Kidney glomerular epithelial cell (primary cell): ENCODE results near the gene PTPRT.

ENCODE experiments used
- DNase-seq: peaks from one replicate; lab custom pipeline; 2025; lab: John Stamatoyannopoulos, UW

The PTPRT gene

GRCh38 chr20:42113236-42113635 is 1076.5 kb downstream of the PTPRT start:
- no peak for DNase-seq

GRCh38 chr20:42112161-42112560 is 1077.5 kb downstream of the PTPRT start:
- DNase-seq, result no peak

- DNase-seq, result no peak
Observed at GRCh38 chr20:42111349-42111748, 1078.4 kb downstream of the PTPRT start.

- no peak for DNase-seq
Observed at GRCh38 chr20:42110301-42110700, 1079.4 kb downstream of the PTPRT start.

- DNase-seq, result no peak
Observed at GRCh38 chr20:42102000-42102399, 1087.7 kb downstream of the PTPRT start.

- no peak for DNase-seq
Observed at GRCh38 chr20:42100137-42100704, 1089.5 kb downstream of the PTPRT start.

- no peak for DNase-seq
Observed at GRCh38 chr20:42099101-42099500, 1090.6 kb downstream of the PTPRT start.

- DNase-seq, result no peak
Observed at GRCh38 chr20:42098418-42098817, 1091.3 kb downstream of the PTPRT start.

- DNase-seq, result no peak
Observed at GRCh38 chr20:42097741-42098140, 1092.0 kb downstream of the PTPRT start.

GRCh38 chr20:42095221-42095620 is 1094.5 kb downstream of the PTPRT start:
- DNase-seq, result no peak

- no peak for DNase-seq
Observed at GRCh38 chr20:42093542-42094440, 1095.9 kb downstream of the PTPRT start.

- DNase-seq, result no peak
Observed at GRCh38 chr20:42093041-42093440, 1096.7 kb downstream of the PTPRT start.

GRCh38 chr20:42085366-42085765 is 1104.3 kb downstream of the PTPRT start:
- no peak for DNase-seq

- DNase-seq, result no peak
Observed at GRCh38 chr20:42083280-42083679, 1106.4 kb downstream of the PTPRT start.

- no peak for DNase-seq
Observed at GRCh38 chr20:42082611-42083010, 1107.1 kb downstream of the PTPRT start.

- no peak for DNase-seq
Observed at GRCh38 chr20:42080956-42081355, 1108.8 kb downstream of the PTPRT start.

- DNase-seq, result no peak
Observed at GRCh38 chr20:42074944-42075343, 1114.8 kb downstream of the PTPRT start.

- no peak for DNase-seq
Observed at GRCh38 chr20:42067596-42067995, 1122.1 kb downstream of the PTPRT start.

GRCh38 chr20:42067174-42067573 is 1122.5 kb downstream of the PTPRT start:
- DNase-seq, result no peak

GRCh38 chr20:42063141-42063540 is 1126.6 kb downstream of the PTPRT start:
- DNase-seq, result no peak

GRCh38 chr20:42053350-42053749 is 1136.4 kb downstream of the PTPRT start:
- DNase-seq, result no peak

GRCh38 chr20:42051921-42052320 is 1137.8 kb downstream of the PTPRT start:
- DNase-seq, result no peak

- DNase-seq, result no peak
Observed at GRCh38 chr20:42046371-42047085, 1143.2 kb downstream of the PTPRT start.
